C4-2B (cell line): ENCODE measurements around the gene CDH18.

Source experiments
- CTCF ChIP-seq: fragments of 450-650 bp; conservative IDR thresholded peaks from 2 replicates; pipeline ENCODE4 v1.5.1; 2017; ENCODE audit warnings: mild to moderate bottlenecking
- ZFX ChIP-seq: fragments of 450-650 bp; IDR thresholded peaks from 2 replicates; pipeline ENCODE4 v1.6.1; 2017

- no peak for TF ChIP-seq CTCF
- TF ChIP-seq ZFX = no peak
These were observed 563.5 kb downstream of the CDH18 start for GRCh38 chr5:19424506-19424905.
